Left cardiac atrium (tissue), 4 donors: ENCODE measurements around the gene RCVRN. TPM values are rescaled to one million over a fixed set of nuclear protein-coding genes. Genes with fewer than 3 reads are reported as not detected.

ENCODE experiments used
- ATAC-seq, 2 donors: fragments of 200-7000 bp; cut with Tn5 transposase; one replicate each; pipeline ENCODE4 v1.9.1; 2020; ENCODE audit warnings: mild to moderate bottlenecking in 2 of 2, moderate library complexity in 2 of 2
- DNase-seq: peaks from one replicate; pipeline ENCODE4 v3.0.0-alpha.2; 2020
- intact Hi-C, 2 donors: fragments of 100-400 bp; cut with DNase I; formaldehyde crosslinking; loops; one replicate each; pipeline versions ENCODE4 v1.14.1 to v1.15.1; 2022 to 2023
- total RNA-seq, 2 donors: library from RNA; stranded (reverse); fragmentation: NEBNext Ultra II Directional; extraction: Animal tissue kit (Norgen Biotek cat#: 25700); gene quantifications; one replicate each; pipeline ENCODE4 v1.2.1, GENCODE V29; 2021
- donor health status: DM: no; HTN: yes; CAD: no.
- donor health status: DM: no; HTN: yes; CAD: no; lungs with severe emphysema.
- donor health status: DM: yes; HTN: yes; CAD: no.
- donor health status: Dilated cardiomyopathy.

Gene RCVRN
- total RNA-seq, 2 donors from 2014 or later, result 0.47 TPM; not detected in 1

GRCh38 chr17:9874722-9875121 lies 30.3 kb downstream of the RCVRN start:
- DNase-seq, result no peak
- intact Hi-C loops, result no loop called here
- ATAC-seq, result no peak

- DNase-seq (no peak), ATAC-seq (peak; percentile 32 to 63)
- intact Hi-C loops, result no loop called here
Observed at GRCh38 chr17:9872852-9873251, 32.2 kb downstream of the RCVRN start.

- DNase-seq (no peak), ATAC-seq (no peak)
- intact Hi-C loops, result no loop called here
Observed at GRCh38 chr17:9868552-9868951, 36.5 kb downstream of the RCVRN start.

GRCh38 chr17:9865586-9865985 lies 39.5 kb downstream of the RCVRN start:
- ATAC-seq, result peak in 1 of 2 donors; percentile 27
- intact Hi-C loops, result no loop called here
- no peak for DNase-seq

GRCh38 chr17:9862949-9863348 lies 42.1 kb downstream of the RCVRN start:
- ATAC-seq (peak in 1 of 2 donors; percentile 75), DNase-seq (no peak)
- intact Hi-C loops, result no loop called here

- intact Hi-C loops, result no loop called here
- ATAC-seq (no peak), DNase-seq (no peak)
Observed at GRCh38 chr17:9862220-9862619, 42.9 kb downstream of the RCVRN start.

GRCh38 chr17:9860851-9861250 lies 44.2 kb downstream of the RCVRN start:
- ATAC-seq (no peak), DNase-seq (no peak)
- intact Hi-C loops, result no loop called here

GRCh38 chr17:9859781-9860180 lies 45.3 kb downstream of the RCVRN start:
- intact Hi-C loops, result no loop called here
- no peak for DNase-seq
- ATAC-seq, result no peak

- DNase-seq (no peak), ATAC-seq (no peak)
- intact Hi-C loops, result no loop called here
Observed at GRCh38 chr17:9855036-9855435, 50.0 kb downstream of the RCVRN start.

GRCh38 chr17:9854255-9854654 lies 50.8 kb downstream of the RCVRN start:
- intact Hi-C loops, result no loop called here
- no peak for ATAC-seq

GRCh38 chr17:9850151-9850550 lies 54.9 kb downstream of the RCVRN start:
- no peak for ATAC-seq
- DNase-seq, result no peak
- intact Hi-C loops, result no loop called here

More at GRCh38 chr17:9854255-9854654, 50.8 kb downstream of the RCVRN start:
- DNase-seq, result no peak

Other genes with a start within 250 kb of the RCVRN start
- 100 to 1,000 TPM in 1 of 2 donors, 10 to 100 TPM in 1; 82.3 to 159 TPM for gene DHRS7C, start 113.7 kb downstream of the RCVRN start, total RNA-seq
- gene GSG1L2, start 83.2 kb downstream of the RCVRN start, total RNA-seq, result not detected
- 1 to 10 TPM in 1 of 2 donors, under 1 TPM in 1; 0.55 to 1.4 TPM for gene GLP2R, start 79.3 kb downstream of the RCVRN start, total RNA-seq